ENCODE results near the gene NUMBL. TPM values are rescaled to one million over a fixed set of nuclear protein-coding genes. Genes with fewer than 3 reads are reported as not detected.

Gene NUMBL
- total and polyA plus RNA-seq, 2 of the 8 experiments (the other 6 are each of a cell fraction or from before 2014, with no cell fraction given) = 13.5 to 24.8 TPM

Small RNA genes within 50 kb of the gene (small RNA-seq; reads per million reads assigned to genes)
- gene RNU6-195P (ENCODE audit: insufficient read depth) = not detected

Other genes starting within 250 kb of the NUMBL start
- gene SERTAD3, start 246.3 kb downstream of the NUMBL start, total RNA-seq (2021; fragmentation: NEBNext Ultra II Directional; extraction: Animal tissue kit (Norgen Biotek cat#: 25700)) = 32.1 and 33.4 TPM in 2 replicates
- gene SERTAD3, start 246.3 kb downstream of the NUMBL start, polyA plus RNA-seq (2011; rRNA removed) = 15.1 and 23.5 TPM in 2 replicates
- gene BLVRB, start 224.9 kb downstream of the NUMBL start, total RNA-seq (2021; fragmentation: NEBNext Ultra II Directional; extraction: Animal tissue kit (Norgen Biotek cat#: 25700)) = 28.7 and 32.3 TPM in 2 replicates
- 182 and 196 TPM in 2 replicates for gene BLVRB, start 224.9 kb downstream of the NUMBL start, polyA plus RNA-seq (2011; rRNA removed)
- 1.9 and 3.4 TPM in 2 replicates for gene SPTBN4, start 223.7 kb downstream of the NUMBL start, total RNA-seq (2021; fragmentation: NEBNext Ultra II Directional; extraction: Animal tissue kit (Norgen Biotek cat#: 25700))
- gene SPTBN4, start 223.7 kb downstream of the NUMBL start, polyA plus RNA-seq (2011; rRNA removed) = 3.0 and 4.7 TPM in 2 replicates
- gene SHKBP1, start 113.8 kb downstream of the NUMBL start, total RNA-seq (2021; fragmentation: NEBNext Ultra II Directional; extraction: Animal tissue kit (Norgen Biotek cat#: 25700)) = 72.8 and 74.6 TPM in 2 replicates
- gene SHKBP1, start 113.8 kb downstream of the NUMBL start, polyA plus RNA-seq (2011; rRNA removed) = 98.8 and 158 TPM in 2 replicates
- gene LTBP4, start 89.3 kb downstream of the NUMBL start, total RNA-seq (2021; fragmentation: NEBNext Ultra II Directional; extraction: Animal tissue kit (Norgen Biotek cat#: 25700)) = 75.3 and 77.1 TPM in 2 replicates
- gene LTBP4, start 89.3 kb downstream of the NUMBL start, polyA plus RNA-seq (2011; rRNA removed) = 54.5 and 111 TPM in 2 replicates
- 39.3 and 41.7 TPM in 2 replicates for gene COQ8B, start 26.2 kb upstream of the NUMBL start, total RNA-seq (2021; fragmentation: NEBNext Ultra II Directional; extraction: Animal tissue kit (Norgen Biotek cat#: 25700))
- gene COQ8B, start 26.2 kb upstream of the NUMBL start, polyA plus RNA-seq (2011; rRNA removed) = 46.1 and 67.6 TPM in 2 replicates
- 8.9 and 9.5 TPM in 2 replicates for gene ITPKC, start 26.5 kb upstream of the NUMBL start, total RNA-seq (2021; fragmentation: NEBNext Ultra II Directional; extraction: Animal tissue kit (Norgen Biotek cat#: 25700))
- 5.2 and 7.8 TPM in 2 replicates for gene ITPKC, start 26.5 kb upstream of the NUMBL start, polyA plus RNA-seq (2011; rRNA removed)
- gene ACTMAP, start 59.8 kb upstream of the NUMBL start, total RNA-seq (2021; fragmentation: NEBNext Ultra II Directional; extraction: Animal tissue kit (Norgen Biotek cat#: 25700)) = 24.8 and 26.5 TPM in 2 replicates
- 24.1 and 30.3 TPM in 2 replicates for gene ACTMAP, start 59.8 kb upstream of the NUMBL start, polyA plus RNA-seq (2011; rRNA removed)
- gene SNRPA, start 60.6 kb upstream of the NUMBL start, total RNA-seq (2021; fragmentation: NEBNext Ultra II Directional; extraction: Animal tissue kit (Norgen Biotek cat#: 25700)) = 201 and 220 TPM in 2 replicates
- gene SNRPA, start 60.6 kb upstream of the NUMBL start, polyA plus RNA-seq (2011; rRNA removed) = 202 and 283 TPM in 2 replicates
- not detected in 2 replicates for gene MIA, start 84.9 kb upstream of the NUMBL start, total RNA-seq (2021; fragmentation: NEBNext Ultra II Directional; extraction: Animal tissue kit (Norgen Biotek cat#: 25700))
- gene MIA, start 84.9 kb upstream of the NUMBL start, polyA plus RNA-seq (2011; rRNA removed) = not detected in 2 replicates
- 15.8 and 15.9 TPM in 2 replicates for gene RAB4B, start 87.6 kb upstream of the NUMBL start, total RNA-seq (2021; fragmentation: NEBNext Ultra II Directional; extraction: Animal tissue kit (Norgen Biotek cat#: 25700))
- 28.6 and 42.1 TPM in 2 replicates for gene RAB4B, start 87.6 kb upstream of the NUMBL start, polyA plus RNA-seq (2011; rRNA removed)
- 101 and 103 TPM in 2 replicates for gene EGLN2, start 108.5 kb upstream of the NUMBL start, total RNA-seq (2021; fragmentation: NEBNext Ultra II Directional; extraction: Animal tissue kit (Norgen Biotek cat#: 25700))
- gene EGLN2, start 108.5 kb upstream of the NUMBL start, polyA plus RNA-seq (2011; rRNA removed) = 86.9 and 101 TPM in 2 replicates
- gene CYP2A6, start 159.8 kb upstream of the NUMBL start, total RNA-seq (2021; fragmentation: NEBNext Ultra II Directional; extraction: Animal tissue kit (Norgen Biotek cat#: 25700)) = not detected in 2 replicates
- 0.33 and 0.46 TPM in 2 replicates for gene CYP2A6, start 159.8 kb upstream of the NUMBL start, polyA plus RNA-seq (2011; rRNA removed)
- gene CYP2A7, start 191.6 kb upstream of the NUMBL start, total RNA-seq (2021; fragmentation: NEBNext Ultra II Directional; extraction: Animal tissue kit (Norgen Biotek cat#: 25700)) = 0.78 TPM in 1 of 2 replicates, not detected in the other
- 0.23 and 0.35 TPM in 2 replicates for gene CYP2A7, start 191.6 kb upstream of the NUMBL start, polyA plus RNA-seq (2011; rRNA removed)